ENCODE data around the gene DCAF8L2. TPM values are rescaled to one million over a fixed set of nuclear protein-coding genes. Genes with fewer than 3 reads are reported as not detected.

DCAF8L2 gene
- total and polyA plus RNA-seq, 2 experiments from 2014 or later = not detected

DNA sequence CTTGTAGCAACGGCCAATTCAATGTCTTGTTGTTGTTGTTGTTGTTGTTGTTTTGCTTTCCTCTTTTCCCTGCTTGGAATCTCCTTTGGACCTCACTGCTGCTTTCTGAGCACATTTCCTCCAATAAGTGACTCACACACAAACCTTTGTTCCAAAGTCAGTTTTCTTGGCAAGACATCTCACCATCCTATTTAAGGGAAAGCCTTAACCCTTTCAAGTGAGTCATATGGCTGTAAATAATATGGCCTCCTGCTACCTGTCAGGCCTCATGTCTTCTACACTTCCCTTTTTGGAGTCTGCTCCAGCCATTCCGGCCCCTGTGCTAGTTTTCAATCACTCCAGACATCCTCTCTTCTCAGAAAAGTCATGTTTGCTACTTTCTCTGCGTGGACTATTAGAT lies 138.1 kb downstream of the DCAF8L2 start:
- H3K79me2 ChIP-seq (replicated peaks; ENCODE audit: insufficient read depth) = no peaks in the 10 kb centered on the region
- DNase-seq (ENCODE audit: low spot score) (no peak), ATAC-seq (no peak)
- no peak for TF ChIP-seq NANOG (IDR thresholded peaks at IDR 0.05; ENCODE audit: borderline replicate concordance)
- no peaks in the 10 kb centered on the region for H4K20me1 ChIP-seq (replicated peaks; ENCODE audit: insufficient read depth)
- no peaks in the 10 kb centered on the region for H3F3A ChIP-seq (replicated peaks; ENCODE audit: low read depth)
- no peaks in the 10 kb centered on the region for H3K27me3 Mint-ChIP-seq (ENCODE audit: insufficient read depth, low read depth, poor library complexity)
- H3K27me3 ChIP-seq (ENCODE audit: insufficient read depth) = no peaks in the 10 kb centered on the region
- H3K9me3 Mint-ChIP-seq = no peaks in the 10 kb centered on the region
- no peak overlapping the region for H3K4me3 Mint-ChIP-seq
- no peaks in the 10 kb centered on the region for H3K36me3 Mint-ChIP-seq (ENCODE audit: low read depth)
- no peak overlapping the region for H3K4me3 ChIP-seq
- H3K9me2 ChIP-seq (ENCODE audit: insufficient read depth) = no peaks in the 10 kb centered on the region
- no peak overlapping the region for H3K27ac Mint-ChIP-seq
- no peaks in the 10 kb centered on the region for H3K36me3 ChIP-seq (ENCODE audit: insufficient read depth)
- no peak overlapping the region for H3K27ac ChIP-seq (ENCODE audit: low read depth)
- no peaks in the 10 kb centered on the region for H3K4me1 Mint-ChIP-seq
- no peaks in the 10 kb centered on the region for H3K4me1 ChIP-seq (ENCODE audit: insufficient read depth)
- no peak overlapping the region for H3K4me2 ChIP-seq
- no peak overlapping the region for H2AFZ ChIP-seq

DNA sequence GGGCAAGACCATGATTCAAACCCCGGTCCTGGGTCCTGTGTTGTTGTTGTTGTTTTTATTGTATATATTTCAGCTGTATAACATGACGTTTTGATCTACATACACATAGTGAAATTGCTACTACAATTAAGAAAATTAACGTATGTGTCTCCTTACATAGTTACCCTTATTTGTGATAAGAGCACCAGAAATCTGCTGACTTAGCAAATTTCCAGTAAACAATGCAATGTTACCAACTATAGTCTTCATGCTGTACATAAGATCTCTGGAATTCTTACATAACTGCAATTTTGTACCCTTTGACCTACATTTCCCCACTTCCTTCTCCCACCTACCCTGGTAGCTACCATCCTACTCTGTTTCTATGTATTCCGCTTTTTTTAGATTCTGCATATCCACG lies 141.8 kb downstream of the DCAF8L2 start:
- H3K9me3 Mint-ChIP-seq = no peaks in the 10 kb centered on the region
- Histone ChIP-seq H3K36me3 (ENCODE audit: insufficient read depth) (no peaks in the 10 kb centered on the region), H3K79me2 (replicated peaks; ENCODE audit: insufficient read depth) (no peaks in the 10 kb centered on the region), H3K4me1 (ENCODE audit: insufficient read depth) (no peaks in the 10 kb centered on the region), H4K20me1 (replicated peaks; ENCODE audit: insufficient read depth) (no peaks in the 10 kb centered on the region), H2AFZ (no peak overlapping the region), H3K4me3 (no peak overlapping the region), H3K9me2 (ENCODE audit: insufficient read depth) (no peaks in the 10 kb centered on the region), H3K27ac (ENCODE audit: low read depth) (no peak overlapping the region), H3K4me2 (no peak overlapping the region), H3K27me3 (ENCODE audit: insufficient read depth) (no peaks in the 10 kb centered on the region), H3F3A (replicated peaks; ENCODE audit: low read depth) (no peaks in the 10 kb centered on the region)
- no peaks in the 10 kb centered on the region for H3K4me1 Mint-ChIP-seq
- H3K36me3 Mint-ChIP-seq (ENCODE audit: low read depth) = no peaks in the 10 kb centered on the region
- H3K27me3 Mint-ChIP-seq (ENCODE audit: insufficient read depth, low read depth, poor library complexity) = no peaks in the 10 kb centered on the region
- DNase-seq (ENCODE audit: low spot score) (no peak), ATAC-seq (no peak)
- no peak overlapping the region for H3K27ac Mint-ChIP-seq
- no peak overlapping the region for H3K4me3 Mint-ChIP-seq
- TF ChIP-seq POLR2AphosphoS5 (IDR thresholded peaks at IDR 0.05; ENCODE audit: low read depth) = no peak
- TF ChIP-seq JUNB (IDR thresholded peaks at IDR 0.05; ENCODE audit: unreplicated experiment) = no peak
- TF ChIP-seq STAT1 (IDR thresholded peaks at IDR 0.05; ENCODE audit: unreplicated experiment) = no peak
- no peak for TF ChIP-seq EZH2phosphoT487 (IDR thresholded peaks at IDR 0.05; ENCODE audit: unreplicated experiment)
- TF ChIP-seq, protein P1, sequence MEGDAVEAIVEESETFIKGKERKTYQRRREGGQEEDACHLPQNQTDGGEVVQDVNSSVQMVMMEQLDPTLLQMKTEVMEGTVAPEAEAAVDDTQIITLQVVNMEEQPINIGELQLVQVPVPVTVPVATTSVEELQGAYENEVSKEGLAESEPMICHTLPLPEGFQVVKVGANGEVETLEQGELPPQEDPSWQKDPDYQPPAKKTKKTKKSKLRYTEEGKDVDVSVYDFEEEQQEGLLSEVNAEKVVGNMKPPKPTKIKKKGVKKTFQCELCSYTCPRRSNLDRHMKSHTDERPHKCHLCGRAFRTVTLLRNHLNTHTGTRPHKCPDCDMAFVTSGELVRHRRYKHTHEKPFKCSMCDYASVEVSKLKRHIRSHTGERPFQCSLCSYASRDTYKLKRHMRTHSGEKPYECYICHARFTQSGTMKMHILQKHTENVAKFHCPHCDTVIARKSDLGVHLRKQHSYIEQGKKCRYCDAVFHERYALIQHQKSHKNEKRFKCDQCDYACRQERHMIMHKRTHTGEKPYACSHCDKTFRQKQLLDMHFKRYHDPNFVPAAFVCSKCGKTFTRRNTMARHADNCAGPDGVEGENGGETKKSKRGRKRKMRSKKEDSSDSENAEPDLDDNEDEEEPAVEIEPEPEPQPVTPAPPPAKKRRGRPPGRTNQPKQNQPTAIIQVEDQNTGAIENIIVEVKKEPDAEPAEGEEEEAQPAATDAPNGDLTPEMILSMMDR (conservative IDR thresholded peaks at IDR 0.05; ENCODE audit: low read depth in 2 of 2) = no peak
- TF ChIP-seq EZH2 (IDR thresholded peaks at IDR 0.05; ENCODE audit: low read depth, unreplicated experiment) = no peak
- TF ChIP-seq, protein P2, sequence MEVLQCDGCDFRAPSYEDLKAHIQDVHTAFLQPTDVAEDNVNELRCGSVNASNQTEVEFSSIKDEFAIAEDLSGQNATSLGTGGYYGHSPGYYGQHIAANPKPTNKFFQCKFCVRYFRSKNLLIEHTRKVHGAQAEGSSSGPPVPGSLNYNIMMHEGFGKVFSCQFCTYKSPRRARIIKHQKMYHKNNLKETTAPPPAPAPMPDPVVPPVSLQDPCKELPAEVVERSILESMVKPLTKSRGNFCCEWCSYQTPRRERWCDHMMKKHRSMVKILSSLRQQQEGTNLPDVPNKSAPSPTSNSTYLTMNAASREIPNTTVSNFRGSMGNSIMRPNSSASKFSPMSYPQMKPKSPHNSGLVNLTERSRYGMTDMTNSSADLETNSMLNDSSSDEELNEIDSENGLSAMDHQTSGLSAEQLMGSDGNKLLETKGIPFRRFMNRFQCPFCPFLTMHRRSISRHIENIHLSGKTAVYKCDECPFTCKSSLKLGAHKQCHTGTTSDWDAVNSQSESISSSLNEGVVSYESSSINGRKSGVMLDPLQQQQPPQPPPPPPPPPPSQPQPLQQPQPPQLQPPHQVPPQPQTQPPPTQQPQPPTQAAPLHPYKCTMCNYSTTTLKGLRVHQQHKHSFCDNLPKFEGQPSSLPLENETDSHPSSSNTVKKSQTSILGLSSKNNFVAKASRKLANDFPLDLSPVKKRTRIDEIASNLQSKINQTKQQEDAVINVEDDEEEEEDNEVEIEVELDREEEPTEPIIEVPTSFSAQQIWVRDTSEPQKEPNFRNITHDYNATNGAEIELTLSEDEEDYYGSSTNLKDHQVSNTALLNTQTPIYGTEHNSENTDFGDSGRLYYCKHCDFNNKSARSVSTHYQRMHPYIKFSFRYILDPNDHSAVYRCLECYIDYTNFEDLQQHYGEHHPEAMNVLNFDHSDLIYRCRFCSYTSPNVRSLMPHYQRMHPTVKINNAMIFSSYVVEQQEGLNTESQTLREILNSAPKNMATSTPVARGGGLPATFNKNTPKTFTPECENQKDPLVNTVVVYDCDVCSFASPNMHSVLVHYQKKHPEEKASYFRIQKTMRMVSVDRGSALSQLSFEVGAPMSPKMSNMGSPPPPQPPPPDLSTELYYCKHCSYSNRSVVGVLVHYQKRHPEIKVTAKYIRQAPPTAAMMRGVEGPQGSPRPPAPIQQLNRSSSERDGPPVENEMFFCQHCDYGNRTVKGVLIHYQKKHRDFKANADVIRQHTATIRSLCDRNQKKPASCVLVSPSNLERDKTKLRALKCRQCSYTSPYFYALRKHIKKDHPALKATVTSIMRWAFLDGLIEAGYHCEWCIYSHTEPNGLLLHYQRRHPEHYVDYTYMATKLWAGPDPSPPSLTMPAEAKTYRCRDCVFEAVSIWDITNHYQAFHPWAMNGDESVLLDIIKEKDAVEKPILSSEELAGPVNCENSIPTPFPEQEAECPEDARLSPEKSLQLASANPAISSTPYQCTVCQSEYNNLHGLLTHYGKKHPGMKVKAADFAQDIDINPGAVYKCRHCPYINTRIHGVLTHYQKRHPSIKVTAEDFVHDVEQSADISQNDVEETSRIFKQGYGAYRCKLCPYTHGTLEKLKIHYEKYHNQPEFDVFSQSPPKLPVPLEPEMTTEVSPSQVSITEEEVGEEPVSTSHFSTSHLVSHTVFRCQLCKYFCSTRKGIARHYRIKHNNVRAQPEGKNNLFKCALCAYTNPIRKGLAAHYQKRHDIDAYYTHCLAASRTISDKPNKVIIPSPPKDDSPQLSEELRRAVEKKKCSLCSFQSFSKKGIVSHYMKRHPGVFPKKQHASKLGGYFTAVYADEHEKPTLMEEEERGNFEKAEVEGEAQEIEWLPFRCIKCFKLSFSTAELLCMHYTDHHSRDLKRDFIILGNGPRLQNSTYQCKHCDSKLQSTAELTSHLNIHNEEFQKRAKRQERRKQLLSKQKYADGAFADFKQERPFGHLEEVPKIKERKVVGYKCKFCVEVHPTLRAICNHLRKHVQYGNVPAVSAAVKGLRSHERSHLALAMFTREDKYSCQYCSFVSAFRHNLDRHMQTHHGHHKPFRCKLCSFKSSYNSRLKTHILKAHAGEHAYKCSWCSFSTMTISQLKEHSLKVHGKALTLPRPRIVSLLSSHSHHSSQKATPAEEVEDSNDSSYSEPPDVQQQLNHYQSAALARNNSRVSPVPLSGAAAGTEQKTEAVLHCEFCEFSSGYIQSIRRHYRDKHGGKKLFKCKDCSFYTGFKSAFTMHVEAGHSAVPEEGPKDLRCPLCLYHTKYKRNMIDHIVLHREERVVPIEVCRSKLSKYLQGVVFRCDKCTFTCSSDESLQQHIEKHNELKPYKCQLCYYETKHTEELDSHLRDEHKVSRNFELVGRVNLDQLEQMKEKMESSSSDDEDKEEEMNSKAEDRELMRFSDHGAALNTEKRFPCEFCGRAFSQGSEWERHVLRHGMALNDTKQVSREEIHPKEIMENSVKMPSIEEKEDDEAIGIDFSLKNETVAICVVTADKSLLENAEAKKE (CRISPR knock-in tag; IDR thresholded peaks at IDR 0.05) = no peak
- TF ChIP-seq ZNF331 (CRISPR knock-in tag; IDR thresholded peaks at IDR 0.05; ENCODE audit: low read depth) = no peak
- TF ChIP-seq, protein P3, sequence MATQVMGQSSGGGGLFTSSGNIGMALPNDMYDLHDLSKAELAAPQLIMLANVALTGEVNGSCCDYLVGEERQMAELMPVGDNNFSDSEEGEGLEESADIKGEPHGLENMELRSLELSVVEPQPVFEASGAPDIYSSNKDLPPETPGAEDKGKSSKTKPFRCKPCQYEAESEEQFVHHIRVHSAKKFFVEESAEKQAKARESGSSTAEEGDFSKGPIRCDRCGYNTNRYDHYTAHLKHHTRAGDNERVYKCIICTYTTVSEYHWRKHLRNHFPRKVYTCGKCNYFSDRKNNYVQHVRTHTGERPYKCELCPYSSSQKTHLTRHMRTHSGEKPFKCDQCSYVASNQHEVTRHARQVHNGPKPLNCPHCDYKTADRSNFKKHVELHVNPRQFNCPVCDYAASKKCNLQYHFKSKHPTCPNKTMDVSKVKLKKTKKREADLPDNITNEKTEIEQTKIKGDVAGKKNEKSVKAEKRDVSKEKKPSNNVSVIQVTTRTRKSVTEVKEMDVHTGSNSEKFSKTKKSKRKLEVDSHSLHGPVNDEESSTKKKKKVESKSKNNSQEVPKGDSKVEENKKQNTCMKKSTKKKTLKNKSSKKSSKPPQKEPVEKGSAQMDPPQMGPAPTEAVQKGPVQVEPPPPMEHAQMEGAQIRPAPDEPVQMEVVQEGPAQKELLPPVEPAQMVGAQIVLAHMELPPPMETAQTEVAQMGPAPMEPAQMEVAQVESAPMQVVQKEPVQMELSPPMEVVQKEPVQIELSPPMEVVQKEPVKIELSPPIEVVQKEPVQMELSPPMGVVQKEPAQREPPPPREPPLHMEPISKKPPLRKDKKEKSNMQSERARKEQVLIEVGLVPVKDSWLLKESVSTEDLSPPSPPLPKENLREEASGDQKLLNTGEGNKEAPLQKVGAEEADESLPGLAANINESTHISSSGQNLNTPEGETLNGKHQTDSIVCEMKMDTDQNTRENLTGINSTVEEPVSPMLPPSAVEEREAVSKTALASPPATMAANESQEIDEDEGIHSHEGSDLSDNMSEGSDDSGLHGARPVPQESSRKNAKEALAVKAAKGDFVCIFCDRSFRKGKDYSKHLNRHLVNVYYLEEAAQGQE (IDR thresholded peaks at IDR 0.05; ENCODE audit: unreplicated experiment) = no peak
